Measurements from ENCODE around the gene GPATCH2. TPM values are rescaled to one million over a fixed set of nuclear protein-coding genes. Genes with fewer than 3 reads are reported as not detected.

Gene GPATCH2
- total and polyA plus RNA-seq, 2 donors (not counting 1 experiment from before 2014, with no cell fraction given): 10.5 to 22.0 TPM

- no peaks in the 10 kb centered on the region for H3K27me3 ChIP-seq (ENCODE audit: control insufficient read depth, insufficient read depth, low read length)
- H3K27ac ChIP-seq (ENCODE audit: insufficient read depth, low read length): no peak overlapping the region
- no peaks in the 10 kb centered on the region for H3K9me3 ChIP-seq (ENCODE audit: control insufficient read depth, insufficient read depth, low read depth, low read length)
- H3K9ac ChIP-seq (ENCODE audit: insufficient read depth, low read length): no peak overlapping the region
- no peak overlapping the region for H3K4me2 ChIP-seq (ENCODE audit: extremely low read depth, insufficient read depth, low read length)
- DNase-seq (ENCODE audit: low read depth in 2 of 2): no peak
- H3K4me1 ChIP-seq (ENCODE audit: control insufficient read depth, extremely low read depth, insufficient read depth, low read length): no peaks in the 10 kb centered on the region
- no peaks in the 10 kb centered on the region for H4K20me1 ChIP-seq (ENCODE audit: control insufficient read depth, extremely low read depth, insufficient read depth, low read length)
- H3K79me2 ChIP-seq (ENCODE audit: control insufficient read depth, insufficient read depth, low read length): no peaks in the 10 kb centered on the region
- H2AFZ ChIP-seq (ENCODE audit: low read length): no peak overlapping the region
- no peak overlapping the region for H3K4me3 ChIP-seq (replicated peaks in 1 of 4; ENCODE audit: control extremely low read depth in 1 of 4, insufficient read depth in 1 of 4, low read depth in 3 of 4, low read length in 4 of 4)
- no peak for TF ChIP-seq CTCF (conservative IDR thresholded peaks at IDR 0.05 in 1 of 2, IDR thresholded peaks at IDR 0.05 in 1 of 2; ENCODE audit: low read depth in 1 of 2, low read length in 2 of 2)
- no peak for TF ChIP-seq EZH2 (IDR thresholded peaks at IDR 0.05; ENCODE audit: low read length, missing control alignments)
- H3K36me3 ChIP-seq (ENCODE audit: control insufficient read depth, insufficient read depth, low read length): peaks cover 1% of the 10 kb centered on the region
These were observed 198.6 kb downstream of the GPATCH2 start for GRCh38 chr1:217432339-217432738.

- Histone ChIP-seq H4K20me1 (ENCODE audit: control insufficient read depth, extremely low read depth, insufficient read depth, low read length) (no peaks in the 10 kb centered on the region), H3K79me2 (ENCODE audit: control insufficient read depth, insufficient read depth, low read length) (no peaks in the 10 kb centered on the region), H3K4me2 (ENCODE audit: extremely low read depth, insufficient read depth, low read length) (no peak overlapping the region), H3K9me3 (ENCODE audit: control insufficient read depth, insufficient read depth, low read depth, low read length) (no peaks in the 10 kb centered on the region), H2AFZ (ENCODE audit: low read length) (no peak overlapping the region), H3K27ac (ENCODE audit: insufficient read depth, low read length) (no peak overlapping the region), H3K9ac (ENCODE audit: insufficient read depth, low read length) (no peak overlapping the region), H3K4me1 (ENCODE audit: control insufficient read depth, extremely low read depth, insufficient read depth, low read length) (no peaks in the 10 kb centered on the region), H3K36me3 (ENCODE audit: control insufficient read depth, insufficient read depth, low read length) (peaks cover 1% of the 10 kb centered on the region), H3K4me3 (replicated peaks in 1 of 4; ENCODE audit: control extremely low read depth in 1 of 4, insufficient read depth in 1 of 4, low read depth in 3 of 4, low read length in 4 of 4) (no peak overlapping the region), H3K27me3 (ENCODE audit: control insufficient read depth, insufficient read depth, low read length) (no peaks in the 10 kb centered on the region)
- DNase-seq (ENCODE audit: low read depth in 2 of 2): peak in 1 of 2 donors; percentile 8
- TF ChIP-seq CTCF (conservative IDR thresholded peaks at IDR 0.05 in 1 of 2, IDR thresholded peaks at IDR 0.05 in 1 of 2; ENCODE audit: low read depth in 1 of 2, low read length in 2 of 2) (no peak), EZH2 (IDR thresholded peaks at IDR 0.05; ENCODE audit: low read length, missing control alignments) (no peak)
These were observed 199.5 kb downstream of the GPATCH2 start for GRCh38 chr1:217431395-217431794.

- no peaks in the 10 kb centered on the region for H3K4me1 ChIP-seq (ENCODE audit: control insufficient read depth, extremely low read depth, insufficient read depth, low read length)
- no peak overlapping the region for H3K9ac ChIP-seq (ENCODE audit: insufficient read depth, low read length)
- TF ChIP-seq CTCF (conservative IDR thresholded peaks at IDR 0.05 in 1 of 2, IDR thresholded peaks at IDR 0.05 in 1 of 2; ENCODE audit: low read depth in 1 of 2, low read length in 2 of 2) (no peak), EZH2 (IDR thresholded peaks at IDR 0.05; ENCODE audit: low read length, missing control alignments) (no peak)
- H4K20me1 ChIP-seq (ENCODE audit: control insufficient read depth, extremely low read depth, insufficient read depth, low read length): no peaks in the 10 kb centered on the region
- H3K9me3 ChIP-seq (ENCODE audit: control insufficient read depth, insufficient read depth, low read depth, low read length): no peaks in the 10 kb centered on the region
- no peaks in the 10 kb centered on the region for H3K27me3 ChIP-seq (ENCODE audit: control insufficient read depth, insufficient read depth, low read length)
- no peak overlapping the region for H2AFZ ChIP-seq (ENCODE audit: low read length)
- no peak overlapping the region for H3K27ac ChIP-seq (ENCODE audit: insufficient read depth, low read length)
- H3K36me3 ChIP-seq (ENCODE audit: control insufficient read depth, insufficient read depth, low read length): no peaks in the 10 kb centered on the region
- no peak overlapping the region for H3K4me3 ChIP-seq (replicated peaks in 1 of 4; ENCODE audit: control extremely low read depth in 1 of 4, insufficient read depth in 1 of 4, low read depth in 3 of 4, low read length in 4 of 4)
- peak; percentile 19 to 30 for DNase-seq (ENCODE audit: low read depth in 2 of 2)
- no peak overlapping the region for H3K4me2 ChIP-seq (ENCODE audit: extremely low read depth, insufficient read depth, low read length)
- no peaks in the 10 kb centered on the region for H3K79me2 ChIP-seq (ENCODE audit: control insufficient read depth, insufficient read depth, low read length)
These were observed 205.5 kb downstream of the GPATCH2 start for GRCh38 chr1:217425422-217425821.

All from fibroblast of lung (primary cell).